IMR-90 (cell line): ENCODE data around the gene HOGA1. TPM values are rescaled to one million over a fixed set of nuclear protein-coding genes. Genes with fewer than 3 reads are reported as not detected.

Experiments used
- ATAC-seq: fragments of 200-7000 bp; cut with Tn5 transposase; 2 replicates; pipeline ENCODE4 v1.9.1; 2020; ENCODE audit warnings: low read depth, mild to moderate bottlenecking, moderate library complexity
- BruUV-seq: library from RNA; stranded (reverse); fragments of 400-500 nt; replicated peaks from 2 replicates; lab custom pipeline; 2021; lab: Mats Ljungman, UMichigan
- CTCF ChIA-PET: fragments of 300-600 bp; formaldehyde crosslinking; extraction: SDS; loops from one replicate; lab custom pipeline; 2021; ENCODE audit warnings: antibody characterized with exemption; lab: Yijun Ruan, JAX
- POLR2A ChIA-PET: fragments of 300-600 bp; sonication (Branson Sonifier 250); formaldehyde crosslinking; loops from one replicate; lab custom pipeline; 2022; ENCODE audit warnings: antibody characterized with exemption; ENCODE audit not compliant: unreplicated experiment; lab: Charles Lee
- DNase-seq: peaks from one replicate; pipeline ENCODE4 v3.0.0; 2013
- H2AFZ ChIP-seq: replicated peaks from 2 replicates; pipeline ENCODE3; 2013; ENCODE audit warnings: low read length, mild to moderate bottlenecking; ENCODE audit not compliant: poor library complexity
- H2AK5ac ChIP-seq: 2 replicates; pipeline ENCODE4 v1.6.1; 2013; ENCODE audit warnings: low read depth, low read length, inconsistent platforms
- H2AK9ac ChIP-seq: replicated peaks from 2 replicates; pipeline ENCODE3; 2013; ENCODE audit warnings: mild to moderate bottlenecking, low read depth, low read length, moderate library complexity; ENCODE audit not compliant: poor library complexity
- H2BK120ac ChIP-seq: 2 replicates; pipeline ENCODE4 v1.6.1; 2013; ENCODE audit warnings: low read depth, low read length, inconsistent platforms
- H2BK15ac ChIP-seq: 3 replicates; pipeline ENCODE4 v1.6.1; 2013; ENCODE audit warnings: low read depth, low read length, inconsistent platforms
- H2BK20ac ChIP-seq: 2 replicates; pipeline ENCODE4 v1.6.1; 2013; ENCODE audit warnings: low read depth, mild to moderate bottlenecking, inconsistent platforms, low read length, moderate library complexity
- H2BK5ac ChIP-seq: 2 replicates; pipeline ENCODE4 v1.6.1; 2013; ENCODE audit warnings: mild to moderate bottlenecking, low read depth, low read length, inconsistent platforms; ENCODE audit not compliant: poor library complexity, severe bottlenecking
- H3K14ac ChIP-seq: replicated peaks from 2 replicates; pipeline ENCODE4 v1.6.1; 2013; ENCODE audit warnings: low read depth, low read length, inconsistent platforms
- H3K18ac ChIP-seq: 2 replicates; pipeline ENCODE4 v1.6.1; 2013; ENCODE audit warnings: low read depth, low read length, control low read depth
- H3K23ac ChIP-seq: 2 replicates; pipeline ENCODE4 v1.6.1; 2013; ENCODE audit warnings: low read depth, low read length, inconsistent platforms
- H3K27ac ChIP-seq: 2 replicates; pipeline ENCODE4 v1.5.1; 2013; ENCODE audit warnings: mild to moderate bottlenecking, control low read depth, low read length; ENCODE audit not compliant: insufficient read depth
- H3K27me3 ChIP-seq: 2 replicates; pipeline ENCODE4 v1.6.1; 2013; ENCODE audit warnings: low read length; ENCODE audit not compliant: control insufficient read depth, insufficient read depth
- H3K36me3 ChIP-seq: 2 replicates; pipeline ENCODE4 v1.6.1; 2013; ENCODE audit warnings: low read length, mixed read lengths; ENCODE audit not compliant: control insufficient read depth, insufficient read depth
- H3K4ac ChIP-seq: 2 replicates; pipeline ENCODE4 v1.6.1; 2013; ENCODE audit warnings: low read depth, low read length, inconsistent platforms
- H3K4me1 ChIP-seq: 2 replicates; pipeline ENCODE4 v1.6.1; 2013; ENCODE audit warnings: low read length, mixed read lengths; ENCODE audit not compliant: control insufficient read depth, insufficient read depth
- H3K4me2 ChIP-seq: 2 replicates; pipeline ENCODE4 v1.6.1; 2013; ENCODE audit warnings: low read depth, mild to moderate bottlenecking, control low read depth, low read length, moderate library complexity
- H3K4me3 ChIP-seq: 2 replicates; pipeline ENCODE4 v1.5.1; 2013; ENCODE audit warnings: low read depth, mild to moderate bottlenecking, control low read depth, low read length, moderate library complexity; ENCODE audit not compliant: insufficient read depth
- H3K56ac ChIP-seq: 2 replicates; pipeline ENCODE4 v1.6.1; 2013; ENCODE audit warnings: low read length, inconsistent platforms; ENCODE audit not compliant: insufficient read depth; ENCODE audit errors: extremely low read depth
- H3K79me1 ChIP-seq, 2 experiments: 2 replicates each; pipeline ENCODE4 v1.6.1; 2013; ENCODE audit warnings: low read length in 2 of 2, inconsistent platforms in 1 of 2, low read depth in 1 of 2
- H3K9ac ChIP-seq: 2 replicates; pipeline ENCODE4 v1.6.1; 2013; ENCODE audit warnings: low read depth, low read length, control low read depth
- H3K9me1 ChIP-seq: 2 replicates; pipeline ENCODE4 v1.6.1; 2013; ENCODE audit warnings: low read length, inconsistent platforms; ENCODE audit not compliant: insufficient read depth
- H3K9me3 ChIP-seq: 2 replicates; pipeline ENCODE4 v1.6.1; 2013; ENCODE audit warnings: low read length; ENCODE audit not compliant: control insufficient read depth, insufficient read depth
- H4K20me1 ChIP-seq: 2 replicates; pipeline ENCODE4 v1.6.1; 2013; ENCODE audit warnings: low read length, inconsistent platforms; ENCODE audit not compliant: insufficient read depth
- H4K5ac ChIP-seq: 2 replicates; pipeline ENCODE4 v1.6.1; 2013; ENCODE audit warnings: mild to moderate bottlenecking, low read depth, low read length, control low read depth
- H4K8ac ChIP-seq, 2 experiments: 2 replicates each; pipeline ENCODE4 v1.6.1; 2013; ENCODE audit warnings: low read depth in 2 of 2, low read length in 2 of 2, control low read depth in 1 of 2, inconsistent platforms in 1 of 2
- H4K91ac ChIP-seq: 2 replicates; pipeline ENCODE4 v1.6.1; 2013; ENCODE audit warnings: low read depth, low read length, inconsistent platforms; ENCODE audit not compliant: insufficient read depth
- CEBPB ChIP-seq: IDR thresholded peaks from 2 replicates; pipeline ENCODE4 v1.6.1; 2012; ENCODE audit warnings: low read depth, low read length, improper control_type of control experiment
- CHD1 ChIP-seq: IDR thresholded peaks from 2 replicates; pipeline ENCODE4 v1.6.1; 2012; ENCODE audit warnings: low read depth, low read length, improper control_type of control experiment
- FOS ChIP-seq: fragments of 150-350 bp; IDR thresholded peaks from 2 replicates; pipeline ENCODE4 v1.6.1; 2016; ENCODE audit warnings: low read depth, low read length
- MAFK ChIP-seq: IDR thresholded peaks from 2 replicates; pipeline ENCODE4 v1.6.1; 2012; ENCODE audit warnings: low read depth, low read length, improper control_type of control experiment
- MAZ ChIP-seq: IDR thresholded peaks from 2 replicates; pipeline ENCODE4 v1.6.1; 2012; ENCODE audit warnings: low read depth, mild to moderate bottlenecking, low read length, improper control_type of control experiment, moderate library complexity, borderline replicate concordance
- MXI1 ChIP-seq: IDR thresholded peaks from 2 replicates; pipeline ENCODE4 v1.6.1; 2012; ENCODE audit warnings: low read depth, mild to moderate bottlenecking, low read length, moderate library complexity, borderline replicate concordance
- NFE2L2 ChIP-seq: fragments of 150-350 bp; IDR thresholded peaks from 2 replicates; pipeline ENCODE4 v1.6.1; 2016; ENCODE audit warnings: low read depth, mild to moderate bottlenecking, low read length
- POLR2A ChIP-seq: IDR thresholded peaks from 2 replicates; pipeline ENCODE4 v1.6.1; 2012; ENCODE audit warnings: mild to moderate bottlenecking, low read depth, low read length
- RAD21 ChIP-seq: IDR thresholded peaks from 2 replicates; pipeline ENCODE4 v1.6.1; 2012; ENCODE audit warnings: low read length, improper control_type of control experiment
- RCOR1 ChIP-seq: IDR thresholded peaks from 2 replicates; pipeline ENCODE4 v1.6.1; 2012; ENCODE audit warnings: mild to moderate bottlenecking, low read length, improper control_type of control experiment; ENCODE audit not compliant: insufficient replicate concordance
- RFX5 ChIP-seq: IDR thresholded peaks from 2 replicates; pipeline ENCODE4 v1.8.0; 2012; ENCODE audit warnings: low read depth, mild to moderate bottlenecking, low read length, moderate library complexity
- SMC3 ChIP-seq: fragments of 150-350 bp; IDR thresholded peaks from 2 replicates; pipeline ENCODE4 v1.6.1; 2016; ENCODE audit warnings: low read depth, mild to moderate bottlenecking, antibody characterized with exemption, low read length, moderate library complexity
- WGBS, 2 experiments: methylation state at CpG; one replicate each; pipeline versions ENCODE4 v1.1.5 to v1.1.7; 2013; ENCODE audit warnings: missing lambda C conversion rate in 2 of 2; ENCODE audit not compliant: insufficient read length in 1 of 2; ENCODE audit errors: extremely low coverage in 2 of 2; 5-methylcytosine and 5-hydroxymethylcytosine counted together
- dilution Hi-C: fragments of 300-500 bp; cut with HindIII; formaldehyde crosslinking; loops from one replicate; pipeline ENCODE4 v1.14.3; 2018; ENCODE audit warnings: low sequenced_read_pairs; ENCODE audit not compliant: unreplicated experiment
- in situ Hi-C: fragments of 300-500 bp; cut with MboI; formaldehyde crosslinking; loops from 3 replicates; pipeline ENCODE4 v1.14.3; 2019; ENCODE audit warnings: low sequenced_read_pairs, inconsistent platforms, mixed read lengths
- intact Hi-C: fragments of 100-400 bp; cut with micrococcal nuclease; formaldehyde crosslinking; loops from 2 replicates; pipeline ENCODE4 v1.10.0; 2022
- polyA plus RNA-seq, 3 experiments: library from polyadenylated mRNA; depleted of rRNA; stranded (reverse); fragments of >200 nt; gene quantifications; 2 replicates each; pipeline ENCODE4 v1.2.3, GENCODE V29; 2012; ENCODE audit warnings: low replicate concordance in 1 of 3
- total RNA-seq: library from RNA; depleted of rRNA; stranded (reverse); fragments of >200 nt; gene quantifications from 2 replicates; pipeline ENCODE4 v1.2.3, GENCODE V29; 2012
- TF ChIP-seq, protein P1 (sequence below): fragments of 150-350 bp; IDR thresholded peaks from 2 replicates; pipeline ENCODE4 v1.6.1; 2017; ENCODE audit warnings: mild to moderate bottlenecking, antibody characterized with exemption, low read length, low read depth
- TF ChIP-seq, protein P2 (sequence below): fragments of 150-350 bp; IDR thresholded peaks from 2 replicates; pipeline ENCODE4 v1.6.1; 2016; ENCODE audit warnings: low read depth, mild to moderate bottlenecking, low read length, moderate library complexity, borderline replicate concordance
- TF ChIP-seq, protein P3 (sequence below): conservative IDR thresholded peaks from 2 replicates; pipeline ENCODE4 v1.5.1; 2012; ENCODE audit warnings: mild to moderate bottlenecking, low read depth, low read length, improper control_type of control experiment

The HOGA1 gene
- total and polyA plus RNA-seq, 2 of the 4 experiments (the other 2 are of a cell fraction) = 0.36 to 0.41 TPM

DNA sequence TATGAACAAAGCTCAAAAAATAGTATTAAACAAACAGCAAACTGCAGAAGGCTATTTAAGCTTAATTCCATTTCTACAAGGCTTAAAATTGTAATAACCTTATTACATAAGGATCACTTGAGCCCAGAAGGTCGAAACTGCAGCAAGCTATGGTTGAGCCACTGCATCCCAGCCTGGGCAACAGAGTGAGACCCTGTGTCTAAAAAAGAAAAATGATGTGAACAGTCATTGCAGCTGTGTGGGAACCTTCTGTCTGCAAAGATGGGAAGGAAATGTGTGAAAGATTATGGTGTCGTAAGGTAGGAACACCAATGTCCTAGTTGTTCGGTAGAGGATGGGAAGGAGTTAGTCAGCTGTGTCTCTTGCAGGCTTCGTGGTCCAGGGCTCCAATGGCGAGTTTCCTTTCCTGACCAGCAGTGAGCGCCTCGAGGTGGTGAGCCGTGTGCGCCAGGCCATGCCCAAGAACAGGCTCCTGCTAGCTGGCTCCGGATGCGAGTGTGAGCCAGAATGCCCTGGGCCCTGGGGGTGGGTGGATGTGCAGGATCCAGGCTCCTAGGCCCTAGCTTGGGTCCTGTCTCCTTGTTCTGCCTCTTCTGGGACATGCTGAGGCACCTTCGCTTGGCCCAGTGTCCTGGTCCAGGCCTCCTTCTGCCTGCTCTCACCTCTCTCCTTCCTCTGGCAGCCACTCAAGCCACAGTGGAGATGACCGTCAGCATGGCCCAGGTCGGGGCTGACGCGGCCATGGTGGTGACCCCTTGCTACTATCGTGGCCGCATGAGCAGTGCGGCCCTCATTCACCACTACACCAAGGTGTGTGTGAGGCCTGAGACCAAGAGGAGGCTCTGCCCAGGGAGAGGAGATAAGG is 14.4 kb downstream of the HOGA1 start:
- H3K27me3 ChIP-seq = no peaks in the 10 kb centered on the region
- no peak overlapping the region for H2BK120ac ChIP-seq
- H2BK5ac ChIP-seq = no peak overlapping the region
- 100% methylated on average over 3 of the region's 19 CpGs; no CpG with 5 or more reads in 1 of the 2 experiments for WGBS, 2 experiments
- H4K8ac ChIP-seq = no peak overlapping the region
- CTCF ChIA-PET = interaction anchor here (0.5 kb wide), 1 partner anchor 1369 kb away, joined by 3 read pairs; no protein-coding TSS in a partner anchor
- H4K20me1 ChIP-seq = peaks cover 3% of the 10 kb centered on the region; the same call in 1 of the 2 replicates
- no peaks in the 10 kb centered on the region for H3K36me3 ChIP-seq
- in situ Hi-C loops = no loop called here
- H3K23ac ChIP-seq = no peak overlapping the region
- no peak overlapping the region for H2AFZ ChIP-seq
- no peaks in the 10 kb centered on the region for H3K9me3 ChIP-seq
- H3K4ac ChIP-seq = no peak overlapping the region
- no peak overlapping the region for H3K14ac ChIP-seq
- no peak overlapping the region for H3K4me3 ChIP-seq
- H3K18ac ChIP-seq = no peak overlapping the region
- peaks cover 9% of the 10 kb centered on the region for H3K9me1 ChIP-seq
- ATAC-seq = no peak
- no peak overlapping the region for H2BK20ac ChIP-seq
- peaks cover 13% of the 10 kb centered on the region for H3K4me1 ChIP-seq
- POLR2A ChIA-PET = no interaction called here
- dilution Hi-C loops = no loop called here
- no peak overlapping the region for H3K9ac ChIP-seq
- no peak overlapping the region for H3K4me2 ChIP-seq
- intact Hi-C loops = no loop called here
- no peak overlapping the region for H2AK9ac ChIP-seq
- no peak overlapping the region for H2BK15ac ChIP-seq
- H4K91ac ChIP-seq = no peak overlapping the region
- no TSS peak for BruUV-seq
- no peak overlapping the region for H3K27ac ChIP-seq
- H3K79me1 ChIP-seq = no peaks in the 10 kb centered on the region
- H3K56ac ChIP-seq = no peak overlapping the region
- 0 out of 2 replicates have a peak overlapping the region, but pooled peaks have one; percentile 1 for H2AK5ac ChIP-seq
- no peak for DNase-seq
- no peak overlapping the region for H4K5ac ChIP-seq
- TF ChIP-seq, protein P1, sequence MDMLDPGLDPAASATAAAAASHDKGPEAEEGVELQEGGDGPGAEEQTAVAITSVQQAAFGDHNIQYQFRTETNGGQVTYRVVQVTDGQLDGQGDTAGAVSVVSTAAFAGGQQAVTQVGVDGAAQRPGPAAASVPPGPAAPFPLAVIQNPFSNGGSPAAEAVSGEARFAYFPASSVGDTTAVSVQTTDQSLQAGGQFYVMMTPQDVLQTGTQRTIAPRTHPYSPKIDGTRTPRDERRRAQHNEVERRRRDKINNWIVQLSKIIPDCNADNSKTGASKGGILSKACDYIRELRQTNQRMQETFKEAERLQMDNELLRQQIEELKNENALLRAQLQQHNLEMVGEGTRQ = no peak
- no peak for TF ChIP-seq RFX5
- TF ChIP-seq MAFK = no peak
- no peak for TF ChIP-seq MAZ
- no peak for TF ChIP-seq FOS
- no peak for TF ChIP-seq CEBPB
- no peak for TF ChIP-seq POLR2A
- TF ChIP-seq CHD1 = no peak
- TF ChIP-seq RCOR1 = no peak
- TF ChIP-seq, protein P2, sequence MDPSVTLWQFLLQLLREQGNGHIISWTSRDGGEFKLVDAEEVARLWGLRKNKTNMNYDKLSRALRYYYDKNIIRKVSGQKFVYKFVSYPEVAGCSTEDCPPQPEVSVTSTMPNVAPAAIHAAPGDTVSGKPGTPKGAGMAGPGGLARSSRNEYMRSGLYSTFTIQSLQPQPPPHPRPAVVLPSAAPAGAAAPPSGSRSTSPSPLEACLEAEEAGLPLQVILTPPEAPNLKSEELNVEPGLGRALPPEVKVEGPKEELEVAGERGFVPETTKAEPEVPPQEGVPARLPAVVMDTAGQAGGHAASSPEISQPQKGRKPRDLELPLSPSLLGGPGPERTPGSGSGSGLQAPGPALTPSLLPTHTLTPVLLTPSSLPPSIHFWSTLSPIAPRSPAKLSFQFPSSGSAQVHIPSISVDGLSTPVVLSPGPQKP = no peak
- no peak for TF ChIP-seq MXI1
- TF ChIP-seq SMC3 = no peak
- TF ChIP-seq, protein P3, sequence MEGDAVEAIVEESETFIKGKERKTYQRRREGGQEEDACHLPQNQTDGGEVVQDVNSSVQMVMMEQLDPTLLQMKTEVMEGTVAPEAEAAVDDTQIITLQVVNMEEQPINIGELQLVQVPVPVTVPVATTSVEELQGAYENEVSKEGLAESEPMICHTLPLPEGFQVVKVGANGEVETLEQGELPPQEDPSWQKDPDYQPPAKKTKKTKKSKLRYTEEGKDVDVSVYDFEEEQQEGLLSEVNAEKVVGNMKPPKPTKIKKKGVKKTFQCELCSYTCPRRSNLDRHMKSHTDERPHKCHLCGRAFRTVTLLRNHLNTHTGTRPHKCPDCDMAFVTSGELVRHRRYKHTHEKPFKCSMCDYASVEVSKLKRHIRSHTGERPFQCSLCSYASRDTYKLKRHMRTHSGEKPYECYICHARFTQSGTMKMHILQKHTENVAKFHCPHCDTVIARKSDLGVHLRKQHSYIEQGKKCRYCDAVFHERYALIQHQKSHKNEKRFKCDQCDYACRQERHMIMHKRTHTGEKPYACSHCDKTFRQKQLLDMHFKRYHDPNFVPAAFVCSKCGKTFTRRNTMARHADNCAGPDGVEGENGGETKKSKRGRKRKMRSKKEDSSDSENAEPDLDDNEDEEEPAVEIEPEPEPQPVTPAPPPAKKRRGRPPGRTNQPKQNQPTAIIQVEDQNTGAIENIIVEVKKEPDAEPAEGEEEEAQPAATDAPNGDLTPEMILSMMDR = no peak
- no peak for TF ChIP-seq RAD21
- no peak for TF ChIP-seq NFE2L2
